OCI-LY1 (cell line): ENCODE results near the gene LDAF1.
"Not testable (repeated sequence)": the region's sequence is repeated elsewhere in the genome, so short reads cannot be mapped to it uniquely, and the experiment has no call there.

Experiments
- CTCF ChIP-seq: fragments of 200-600 bp; sonication (generic), shearing (Covaris generic); IDR thresholded peaks from 2 replicates; pipeline ENCODE4 v1.5.1; 2017; ENCODE audit warnings: mild to moderate bottlenecking, antibody characterized with exemption, low read length, moderate library complexity, mixed read lengths
- EZH2 ChIP-seq: fragments of 200-600 bp; sonication (generic), shearing (Covaris generic); IDR thresholded peaks from 2 replicates; pipeline ENCODE4 v1.8.0; 2017; ENCODE audit warnings: borderline replicate concordance, mixed run types, mild to moderate bottlenecking, antibody characterized with exemption, low read length, moderate library complexity, mixed read lengths

- not testable (repeated sequence) for TF ChIP-seq CTCF, EZH2
These were observed 6.1 kb upstream of the LDAF1 start for GRCh38 chr16:21152160-21153030.
